Measurements from ENCODE around the gene CENPQ.
"Not testable (repeated sequence)": the region's sequence is repeated elsewhere in the genome, so short reads cannot be mapped to it uniquely, and the experiment has no call there.

The CENPQ gene, protein sequence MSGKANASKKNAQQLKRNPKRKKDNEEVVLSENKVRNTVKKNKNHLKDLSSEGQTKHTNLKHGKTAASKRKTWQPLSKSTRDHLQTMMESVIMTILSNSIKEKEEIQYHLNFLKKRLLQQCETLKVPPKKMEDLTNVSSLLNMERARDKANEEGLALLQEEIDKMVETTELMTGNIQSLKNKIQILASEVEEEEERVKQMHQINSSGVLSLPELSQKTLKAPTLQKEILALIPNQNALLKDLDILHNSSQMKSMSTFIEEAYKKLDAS

DNA sequence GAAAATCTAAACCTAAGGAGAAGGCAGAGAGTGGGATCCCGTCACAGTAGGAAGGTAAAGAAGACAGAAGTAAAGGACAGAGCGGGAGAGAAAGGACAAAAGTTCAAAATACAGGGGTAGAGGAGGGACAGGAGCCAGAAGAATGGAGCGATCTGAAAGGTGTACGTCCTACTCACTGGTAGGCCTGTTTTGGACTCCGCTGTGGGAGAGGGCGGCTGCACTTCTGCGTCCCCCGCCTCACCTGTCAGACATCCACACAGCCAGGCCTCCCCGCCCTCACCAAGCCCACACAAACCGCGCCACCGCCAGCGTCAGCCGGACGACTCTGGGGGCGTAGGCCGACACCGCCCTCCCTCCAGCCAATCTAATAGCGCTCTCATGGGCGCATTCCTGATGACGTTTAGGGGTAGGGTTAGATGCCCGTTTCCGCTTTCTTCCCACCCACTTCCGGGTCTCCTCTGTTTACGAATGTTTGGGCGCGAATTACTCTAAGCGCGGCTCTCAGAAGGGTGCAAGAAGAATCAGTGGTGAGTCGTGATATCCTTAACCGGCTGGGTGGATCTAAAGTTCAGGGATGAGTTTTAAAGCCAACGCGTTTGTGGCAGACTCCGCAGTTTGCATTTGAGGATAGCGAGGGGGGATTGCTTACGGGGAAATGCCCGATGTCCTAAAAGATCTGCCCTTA lies at the start of gene CENPQ, which contains the start of gene MMUT:
CENPQ (plus strand) TSS at position 444 of the 685 bp plus-strand sequence. CDS start 6,807 bp downstream, outside the sequence.
MMUT (minus strand) TSS at position 327 of the 685 bp plus-strand sequence. CDS start 3,787 bp downstream, outside the sequence.
- DNase-seq (ENCODE audit: low read depth in 3 of 3): peak; percentile 76 to 87 (median 86)

DNA sequence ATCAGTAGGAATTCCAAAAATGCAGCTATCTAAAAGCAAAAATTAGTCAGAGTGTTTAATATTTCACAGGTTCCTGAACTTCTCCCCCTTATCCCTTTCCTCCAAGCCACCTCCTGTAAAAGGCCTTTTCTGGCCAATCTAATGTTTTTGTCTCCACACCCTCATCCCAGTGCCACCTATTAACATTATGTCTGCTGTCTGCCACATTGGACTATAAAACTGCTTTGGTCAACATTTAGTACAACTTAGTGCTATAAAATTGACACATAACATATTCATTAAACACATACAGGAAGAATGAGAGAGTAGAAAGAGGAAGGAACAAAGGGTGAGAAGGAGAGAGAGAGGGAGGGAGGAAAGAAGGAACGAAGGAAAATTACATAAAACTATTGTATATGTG lies 47.8 kb upstream of the CENPQ start:
- no peak for DNase-seq (ENCODE audit: low read depth in 3 of 3)

DNA sequence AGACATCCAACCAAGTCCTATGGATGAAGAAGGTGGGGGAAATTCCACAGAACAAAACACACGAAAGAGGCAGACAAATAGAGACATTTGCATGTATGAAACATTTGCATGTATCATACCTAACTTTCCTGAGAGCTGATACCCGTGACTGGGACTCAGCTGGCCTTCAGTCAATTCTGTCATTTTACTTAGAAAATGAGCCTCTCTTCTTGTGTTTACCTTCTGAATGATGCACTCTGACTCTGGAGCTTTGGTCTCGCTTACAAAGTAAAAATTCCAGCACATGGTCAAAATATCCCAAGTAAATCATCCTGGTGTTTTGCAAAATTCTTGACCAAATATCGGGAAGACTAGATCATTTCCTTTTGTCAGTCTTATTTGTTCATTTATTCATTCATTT lies 47.0 kb upstream of the CENPQ start:
- no peak for DNase-seq (ENCODE audit: low read depth in 3 of 3)

DNA sequence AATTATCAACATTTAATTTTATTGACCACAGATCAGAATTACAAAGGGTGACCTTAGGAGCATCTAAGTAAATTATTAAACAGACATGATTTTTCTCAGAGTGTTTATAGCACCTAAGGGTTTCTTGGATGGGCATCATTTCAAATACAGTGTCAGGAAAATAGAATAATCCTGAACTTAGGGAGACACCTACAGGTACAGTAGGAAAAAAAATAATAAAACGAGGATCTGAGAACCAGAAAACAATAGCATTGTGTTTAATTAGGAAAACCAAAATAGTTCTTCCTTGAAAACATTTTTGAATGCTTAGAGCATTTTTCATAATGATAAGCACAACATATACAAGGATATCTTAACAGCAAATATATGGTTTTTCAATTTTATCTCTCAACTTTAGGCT lies 39.4 kb upstream of the CENPQ start:
- no peak for DNase-seq (ENCODE audit: low read depth in 3 of 3)

DNA sequence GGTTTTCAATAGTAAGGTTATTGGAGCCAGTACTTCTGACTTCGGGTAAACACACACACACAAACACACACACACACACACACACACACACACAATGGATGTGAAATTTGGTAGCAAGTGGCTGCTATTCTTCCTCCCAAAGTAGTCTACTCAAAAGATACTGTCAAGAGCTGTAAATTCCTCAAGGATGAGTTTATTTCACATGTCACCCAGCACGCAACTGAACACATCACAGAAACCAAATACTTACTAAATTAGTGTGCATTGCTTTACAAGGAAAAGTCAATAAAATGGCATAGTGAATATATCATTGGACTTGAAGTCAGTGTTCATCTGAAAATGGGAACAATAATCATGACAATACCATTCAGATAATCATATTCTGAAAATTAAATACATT lies 33.0 kb upstream of the CENPQ start:
- no peak for DNase-seq (ENCODE audit: low read depth in 3 of 3)

DNA sequence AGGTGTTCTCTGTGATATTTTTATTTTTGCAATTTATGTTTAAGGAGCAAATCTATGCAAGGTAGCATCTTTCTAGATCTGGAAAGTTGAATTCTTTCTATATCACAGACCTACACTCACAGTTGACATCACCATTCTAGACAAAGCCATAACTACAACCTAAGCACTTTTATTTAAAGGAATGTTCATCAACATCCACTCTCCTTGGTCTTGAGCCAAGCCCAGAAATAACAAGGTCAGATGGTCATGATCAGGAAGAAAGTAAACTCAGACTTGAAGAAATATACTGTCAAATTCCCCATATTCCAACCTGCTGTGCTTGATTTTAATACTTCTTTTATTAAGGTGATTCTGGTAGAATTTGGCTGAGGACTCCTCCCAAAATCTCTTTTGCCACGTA lies 32.3 kb upstream of the CENPQ start:
- DNase-seq (ENCODE audit: low read depth in 3 of 3): no peak

DNA sequence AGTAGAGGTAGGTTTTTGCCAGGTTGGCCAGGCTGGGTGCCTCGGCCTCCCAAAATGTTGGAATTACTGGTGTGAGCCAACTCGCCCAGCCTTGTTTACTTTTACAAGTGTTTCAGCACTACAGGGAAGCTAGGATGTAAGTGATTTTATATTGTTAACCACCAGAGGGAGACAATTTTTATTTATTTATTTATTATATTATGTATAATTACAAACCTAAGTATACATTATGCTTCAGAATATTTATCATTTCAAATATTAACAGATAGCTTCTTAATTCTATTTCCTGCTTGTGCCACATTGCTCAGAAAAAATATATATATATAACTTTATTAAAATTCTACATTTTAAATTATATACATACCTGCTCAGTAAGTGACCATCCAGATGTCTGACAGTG lies 9.9 kb upstream of the CENPQ start:
- DNase-seq (ENCODE audit: low read depth in 3 of 3): no peak

DNA sequence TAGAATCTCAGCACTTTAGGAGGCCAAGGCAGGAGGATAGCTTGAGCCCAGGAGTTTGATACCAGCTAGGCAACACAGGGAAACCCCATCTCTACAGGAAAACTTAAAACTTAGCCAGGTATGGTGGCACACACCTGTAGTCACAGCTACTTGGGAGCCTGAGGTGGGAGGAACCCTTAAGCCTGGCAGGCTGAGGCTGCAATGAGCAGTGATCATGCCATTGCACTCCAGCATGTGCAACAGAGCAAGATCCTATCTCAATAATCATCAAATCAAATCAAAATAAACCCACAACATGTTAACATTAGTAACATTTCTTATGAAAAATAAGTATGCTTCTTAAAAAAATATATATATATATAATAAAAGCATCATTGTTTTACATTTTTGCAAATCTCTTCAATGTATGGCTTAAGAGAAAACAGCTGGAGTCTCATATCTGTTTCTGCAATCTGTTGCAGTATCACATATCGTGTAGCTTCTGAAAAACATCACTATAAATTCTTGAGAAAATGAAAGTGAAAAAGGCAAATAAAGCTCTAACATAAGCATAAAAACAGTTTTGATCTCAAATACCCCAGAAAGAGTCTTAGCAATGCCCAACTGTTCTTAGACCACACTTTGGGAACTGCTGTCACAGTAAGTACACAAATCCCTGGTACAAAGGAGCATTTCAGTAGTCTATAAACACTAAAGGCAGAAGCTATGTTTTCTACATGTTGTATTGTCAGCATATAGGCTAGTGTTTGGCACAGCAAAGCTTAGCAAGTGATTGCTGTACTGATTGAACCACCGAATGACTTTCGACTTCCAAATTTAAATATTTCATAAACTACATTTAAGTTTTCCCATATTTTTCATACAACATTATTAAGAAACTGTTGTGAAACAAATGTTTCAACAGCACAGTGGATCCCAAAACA lies 8.1 kb upstream of the CENPQ start:
- DNase-seq (ENCODE audit: low read depth in 3 of 3): no peak

DNA sequence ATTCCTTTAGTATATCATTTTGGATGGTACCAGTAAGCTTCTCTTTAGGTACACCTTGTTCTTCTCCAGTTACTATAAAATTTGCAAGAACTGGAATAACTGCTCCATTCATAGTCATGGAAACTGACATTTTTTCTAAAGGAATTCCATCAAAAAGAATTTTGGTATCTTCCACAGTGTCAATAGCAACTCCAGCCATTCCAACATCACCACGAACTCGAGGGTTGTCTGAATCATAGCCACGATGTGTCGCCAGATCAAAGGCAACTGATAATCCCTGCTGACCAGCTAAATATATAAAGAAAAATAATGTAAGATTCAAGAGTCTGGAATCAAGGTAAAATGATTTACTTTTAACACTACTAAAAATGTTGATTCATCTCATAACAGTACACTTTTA lies 5.4 kb upstream of the CENPQ start:
- no peak for DNase-seq (ENCODE audit: low read depth in 3 of 3)

DNA sequence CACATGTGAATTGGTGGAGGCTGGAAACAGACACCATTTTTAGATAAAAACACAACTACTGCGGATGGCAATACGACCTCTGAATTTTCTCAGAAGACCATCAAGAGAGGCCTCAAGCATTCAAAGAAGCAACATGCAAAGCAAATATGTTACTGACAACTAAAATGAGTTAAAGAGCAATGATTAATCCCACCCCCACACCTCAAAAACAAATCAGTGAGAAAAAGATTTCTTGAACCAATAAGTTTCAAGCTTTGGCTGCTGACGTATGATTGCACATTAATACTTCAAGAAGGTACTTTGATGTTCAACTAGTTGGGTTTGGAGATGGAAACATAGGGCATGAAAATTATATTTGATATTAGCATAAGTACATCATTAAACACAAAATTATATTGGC lies 1.1 kb upstream of the CENPQ start:
- no peak for DNase-seq (ENCODE audit: low read depth in 3 of 3)

DNA sequence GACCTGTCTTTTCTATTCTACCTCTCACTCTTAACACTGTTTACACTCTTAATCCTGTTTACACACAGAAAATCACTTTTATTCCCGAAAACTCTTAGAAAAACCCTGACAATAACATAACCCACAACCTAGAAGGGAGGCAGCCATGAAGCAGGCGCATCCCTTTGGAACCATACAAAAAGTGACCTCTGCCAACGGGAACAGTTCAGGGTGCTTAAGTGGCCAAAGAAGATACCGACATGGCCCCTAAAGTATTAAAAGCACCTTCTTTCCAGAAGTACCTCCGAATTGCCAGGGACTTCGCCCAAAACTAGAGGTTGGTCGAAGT lies 607 bp upstream of the CENPQ start:
- DNase-seq (ENCODE audit: low read depth in 3 of 3): no peak

DNA sequence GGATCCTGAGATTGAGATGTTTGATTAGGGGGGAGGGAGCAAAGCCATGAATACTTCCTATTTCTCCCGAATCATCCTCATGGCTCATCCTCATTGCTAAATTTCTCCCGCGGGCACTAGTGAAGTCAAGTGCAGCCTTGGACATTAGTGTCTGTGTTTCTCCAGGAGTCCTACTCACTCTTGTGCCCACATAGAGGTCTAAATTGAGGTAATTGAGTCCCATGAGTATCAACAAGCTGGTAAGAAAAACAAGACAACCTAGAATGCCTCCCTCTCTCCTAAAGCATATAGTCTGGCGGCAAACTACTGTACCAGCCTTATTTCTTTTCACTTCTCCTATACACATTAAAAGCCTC lies 420 bp downstream of the CENPQ start:
- DNase-seq (ENCODE audit: low read depth in 3 of 3): no peak

DNA sequence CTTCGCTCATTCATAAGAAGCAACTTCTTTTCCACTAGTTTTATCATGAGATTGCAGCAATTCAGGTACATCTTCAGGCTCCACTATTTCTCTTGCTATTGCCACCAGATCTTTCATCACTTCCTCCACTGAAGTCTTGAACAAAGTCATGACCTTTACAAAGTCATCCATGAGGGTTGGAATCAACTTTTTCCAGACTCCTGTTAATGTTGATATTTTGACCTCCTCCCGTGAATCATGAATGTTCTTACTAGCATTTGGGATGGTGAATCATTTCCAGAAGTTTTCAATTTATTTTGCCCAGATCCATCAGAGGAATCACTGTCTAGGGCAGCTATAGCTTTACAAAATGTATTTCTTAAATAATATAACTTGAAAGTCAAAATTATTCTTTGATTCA lies 1.5 kb downstream of the CENPQ start:
- DNase-seq (ENCODE audit: low read depth in 3 of 3): no peak

DNA sequence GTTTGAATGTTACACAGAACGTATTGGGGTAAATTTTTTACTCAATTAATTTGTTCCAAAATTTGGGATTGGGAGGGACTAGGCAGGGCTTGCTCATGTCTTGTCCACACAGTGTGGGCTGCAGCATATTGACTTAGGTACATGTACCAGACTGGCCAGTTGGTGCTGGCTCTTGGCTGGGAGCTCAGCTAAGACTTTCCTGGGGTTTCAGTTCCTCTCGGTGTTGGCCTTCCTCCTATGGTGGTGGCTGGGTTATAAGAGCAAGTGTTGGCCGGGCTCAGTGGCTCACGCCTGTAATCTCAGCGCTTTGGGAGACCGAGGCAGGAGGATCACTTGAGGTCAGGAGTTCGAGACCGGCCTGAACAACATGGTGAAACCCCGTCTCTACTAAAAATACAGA lies 4.9 kb downstream of the CENPQ start:
- no peak for DNase-seq (ENCODE audit: low read depth in 3 of 3)

DNA sequence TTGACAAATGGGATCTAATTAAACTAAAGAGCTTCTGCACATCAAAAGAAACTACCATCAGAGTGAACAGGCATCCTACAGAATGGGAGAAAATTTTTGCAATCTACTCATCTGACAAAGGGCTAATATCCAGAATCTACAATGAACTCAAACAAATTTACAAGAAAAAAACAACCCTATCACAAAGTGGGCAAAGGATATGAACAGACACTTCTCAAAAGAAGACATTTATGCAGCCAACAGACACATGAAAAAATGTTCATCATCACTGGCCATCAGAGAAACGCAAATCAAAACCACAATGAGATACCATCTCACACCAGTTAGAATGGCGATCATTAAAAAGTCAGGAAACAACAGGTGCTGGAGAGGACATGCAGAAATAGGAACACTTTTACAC lies 13.4 kb downstream of the CENPQ start:
- DNase-seq (ENCODE audit: low read depth in 3 of 3): not testable (repeated sequence)

DNA sequence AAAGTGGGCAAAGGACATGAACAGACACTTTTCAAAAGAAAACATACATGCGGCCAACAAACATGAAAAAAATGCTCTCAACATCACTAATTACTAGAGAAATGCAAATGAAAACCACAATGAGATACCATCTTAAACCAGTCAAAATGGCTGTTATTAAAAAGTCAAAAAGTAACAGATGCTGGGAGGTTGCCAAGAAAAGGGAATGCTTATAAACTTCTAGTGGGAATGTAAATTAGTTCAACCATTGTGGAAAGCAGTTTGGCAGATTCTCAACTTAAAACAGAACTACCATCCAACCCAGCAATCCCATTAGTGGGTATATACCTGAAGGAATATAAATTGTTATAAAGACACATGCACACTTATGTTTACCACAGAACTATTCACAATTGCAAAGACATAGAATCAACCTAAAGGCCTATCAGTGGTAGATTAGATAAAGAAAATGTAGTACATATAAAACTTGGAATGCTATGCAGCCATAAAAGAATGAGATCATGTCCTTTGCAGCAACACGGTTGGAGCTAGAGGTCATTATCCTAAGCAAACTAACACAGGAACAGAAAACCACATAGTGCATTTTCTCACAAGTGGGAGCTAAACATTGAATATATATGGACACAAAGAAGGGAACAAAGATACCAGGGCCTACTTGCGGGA lies 16.3 kb downstream of the CENPQ start:
- no peak for DNase-seq (ENCODE audit: low read depth in 3 of 3)

DNA sequence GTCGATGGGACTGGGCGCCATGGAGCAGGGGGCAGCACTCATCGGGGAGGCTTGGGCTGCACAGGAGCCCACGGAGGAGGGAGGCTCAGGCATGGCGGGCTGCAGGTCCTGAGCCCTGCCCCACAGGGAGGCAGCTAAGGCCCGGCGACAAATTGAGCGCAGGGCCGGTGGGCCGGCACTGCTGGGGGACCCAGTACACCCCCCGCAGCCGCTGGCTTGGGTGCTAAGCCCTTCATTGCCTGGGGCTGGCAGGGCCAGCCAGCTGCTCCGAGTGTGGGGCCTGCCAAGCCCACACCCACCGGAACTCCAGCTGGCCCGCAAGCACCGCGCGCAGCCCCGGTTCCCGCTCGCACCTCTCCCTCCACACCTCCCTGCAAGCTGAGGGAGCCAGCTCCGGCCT lies 18.7 kb downstream of the CENPQ start:
- DNase-seq (ENCODE audit: low read depth in 3 of 3): not testable (repeated sequence)

DNA sequence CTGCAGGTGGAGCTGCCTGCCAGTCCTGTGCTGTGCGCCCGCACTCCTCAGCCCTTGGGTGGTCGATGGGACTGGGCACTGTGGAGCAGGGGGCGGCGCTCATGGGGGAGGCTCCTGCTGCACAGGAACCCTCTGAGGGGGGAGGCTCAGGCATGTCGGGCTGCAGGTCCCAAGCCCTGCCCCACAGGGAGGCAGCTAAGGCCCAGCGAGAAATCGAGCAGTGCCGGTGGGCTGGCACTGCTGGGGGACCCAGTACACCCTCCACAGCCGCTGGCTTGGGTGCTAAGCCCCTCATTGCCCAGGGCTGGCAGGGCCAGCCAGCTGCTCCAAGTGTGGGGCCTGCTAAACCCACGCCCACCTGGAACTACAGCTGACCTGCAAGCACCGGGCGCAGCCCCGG lies 20.2 kb downstream of the CENPQ start:
- DNase-seq (ENCODE audit: low read depth in 3 of 3): not testable (repeated sequence)

DNA sequence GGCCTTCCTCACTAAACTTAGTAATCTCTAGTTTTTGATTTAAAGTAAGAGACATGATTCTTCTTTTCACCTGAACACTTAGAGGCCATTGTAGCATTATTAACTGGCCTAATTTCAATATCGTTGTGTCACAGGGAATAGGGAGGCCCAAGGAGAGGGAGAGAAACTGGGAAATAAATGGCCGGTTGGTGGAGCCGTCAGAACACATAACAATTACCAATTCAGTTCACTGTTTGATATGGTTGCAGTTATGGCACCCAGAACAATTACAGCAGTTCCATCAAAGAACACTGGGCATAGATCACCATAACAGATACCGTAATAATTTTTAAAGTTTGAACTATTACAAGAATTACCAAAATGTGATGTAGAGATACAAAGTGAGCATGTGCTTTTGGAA lies 27.5 kb downstream of the CENPQ start:
- no peak for DNase-seq (ENCODE audit: low read depth in 3 of 3)

DNA sequence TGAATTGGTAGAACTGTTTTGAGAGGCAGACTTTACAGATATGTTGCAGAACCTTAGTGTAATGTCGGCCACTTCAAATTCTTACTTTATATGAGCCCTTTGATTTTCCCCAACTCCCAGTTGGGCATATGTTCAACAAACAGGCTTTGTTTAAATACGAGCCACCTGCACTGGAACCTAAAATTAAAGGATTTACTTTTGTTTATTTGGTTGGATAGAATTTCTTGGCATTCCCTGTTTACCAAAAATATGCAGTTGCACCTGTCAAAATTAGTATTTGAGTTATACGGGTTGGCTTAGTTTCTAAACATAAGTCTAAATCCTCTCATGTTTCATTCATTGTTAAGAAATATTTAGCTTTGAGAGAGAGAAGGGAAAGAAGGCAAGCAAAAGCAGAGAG lies 34.1 kb downstream of the CENPQ start:
- no peak for DNase-seq (ENCODE audit: low read depth in 3 of 3)

DNA sequence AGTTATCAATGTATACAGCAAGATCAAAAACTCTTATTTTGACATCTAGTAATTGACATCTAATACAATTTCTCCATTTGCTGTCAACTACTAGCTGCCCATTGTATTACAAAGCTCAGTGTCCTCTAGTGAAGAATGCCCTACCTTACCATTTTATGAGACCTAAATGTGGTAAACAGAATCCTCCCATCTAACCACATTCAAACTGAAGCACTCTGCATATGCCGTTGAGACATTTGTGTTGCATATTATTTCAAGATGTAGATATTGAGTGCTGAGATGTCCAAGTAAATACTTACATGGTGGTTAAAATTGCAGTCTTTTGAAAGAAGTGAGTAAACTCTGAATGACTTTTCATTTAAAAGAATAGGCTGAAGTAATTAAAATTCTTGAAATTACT lies 36.0 kb downstream of the CENPQ start:
- DNase-seq (ENCODE audit: low read depth in 3 of 3): no peak

DNA sequence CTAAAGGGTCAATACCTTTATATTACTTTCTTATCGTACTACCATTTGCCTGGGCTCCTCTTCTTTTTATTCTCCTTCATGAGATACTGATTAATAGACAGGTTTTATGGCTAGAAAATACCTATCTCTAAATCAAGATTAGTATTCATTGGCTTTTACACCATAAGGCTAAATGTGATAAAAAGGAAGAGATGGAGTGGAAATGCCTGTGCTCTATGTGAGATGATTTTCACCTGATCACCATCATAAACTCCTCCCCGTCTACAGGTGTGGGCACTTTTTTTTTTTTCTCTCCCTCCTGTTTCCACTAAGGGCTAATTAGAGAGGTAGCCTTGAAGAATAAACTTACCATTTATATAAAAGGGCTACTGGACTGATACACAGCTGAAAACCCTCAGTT lies 36.5 kb downstream of the CENPQ start, which contains the start of gene GLYATL3:
GLYATL3 (plus strand) TSS at position 301 of the 400 bp plus-strand sequence. CDS start 12,068 bp downstream, outside the sequence.
- no peak for DNase-seq (ENCODE audit: low read depth in 3 of 3)
